MCF 10A (cell line): ENCODE data around the gene APOLD1. TPM values are rescaled to one million over a fixed set of nuclear protein-coding genes. Genes with fewer than 3 reads are reported as not detected.
A peak's percentile ranks its signal among the peaks of the same experiment; 100 is the strongest.
"Not testable (repeated sequence)": the region's sequence is repeated elsewhere in the genome, so short reads cannot be mapped to it uniquely, and the experiment has no call there.

Experiments used
- Bru-seq: library from RNA; stranded (reverse); fragments of 400-500 nt; gene quantifications from one replicate; lab custom pipeline; 2021; lab: Mats Ljungman, UMichigan
- BruChase-seq, 2 experiments: library from RNA; stranded (reverse); fragments of 400-500 nt; gene quantifications; one replicate each; lab custom pipeline; 2021; lab: Mats Ljungman, UMichigan
- BruUV-seq: library from RNA; stranded (reverse); fragments of 400-500 nt; replicated peaks from 2 replicates; lab custom pipeline; 2021; lab: Mats Ljungman, UMichigan
- CTCF ChIA-PET: fragments of 300-600 bp; sonication (Branson Sonifier 250); formaldehyde crosslinking; extraction: SDS; loops from one replicate; lab custom pipeline; 2021; ENCODE audit warnings: antibody characterized with exemption, inconsistent platforms; lab: Yijun Ruan, JAX
- POLR2A ChIA-PET: fragments of 300-600, 350-650 bp; sonication (Branson Sonifier 250); formaldehyde crosslinking; extraction: SDS; loops from one replicate; lab custom pipeline; 2020; ENCODE audit warnings: antibody characterized with exemption, inconsistent platforms; lab: Yijun Ruan, JAX
- DNase-seq: peaks from one replicate; pipeline ENCODE4 v3.0.0-alpha.2; 2018; ENCODE audit not compliant: unreplicated experiment
- H3K27ac Mint-ChIP-seq: one replicate; pipeline ENCODE4 v1.8.0; 2022; ENCODE audit warnings: mild to moderate bottlenecking, low read depth, mixed read lengths; ENCODE audit not compliant: unreplicated experiment
- H3K27me3 Mint-ChIP-seq: one replicate; pipeline ENCODE4 v1.8.0; 2022; ENCODE audit warnings: mixed read lengths; ENCODE audit not compliant: insufficient read depth, unreplicated experiment
- H3K36me3 Mint-ChIP-seq: one replicate; pipeline ENCODE4 v1.8.0; 2022; ENCODE audit warnings: mild to moderate bottlenecking, moderate library complexity, mixed read lengths; ENCODE audit not compliant: insufficient read depth, unreplicated experiment
- H3K4me1 Mint-ChIP-seq: one replicate; pipeline ENCODE4 v1.8.0; 2022; ENCODE audit warnings: mixed read lengths; ENCODE audit not compliant: insufficient read depth, unreplicated experiment
- H3K4me3 Mint-ChIP-seq: one replicate; pipeline ENCODE4 v1.8.0; 2022; ENCODE audit warnings: mild to moderate bottlenecking, moderate library complexity, mixed read lengths; ENCODE audit not compliant: unreplicated experiment
- H3K9me3 Mint-ChIP-seq: one replicate; pipeline ENCODE4 v1.8.0; 2022; ENCODE audit warnings: mixed read lengths; ENCODE audit not compliant: unreplicated experiment
- CTCF ChIP-seq: fragments of 200-600 bp; IDR thresholded peaks from one replicate; pipeline ENCODE4 v1.8.0; 2022; ENCODE audit warnings: antibody characterized with exemption, mild to moderate bottlenecking; ENCODE audit not compliant: unreplicated experiment
- intact Hi-C: fragments of 100-400 bp; cut with micrococcal nuclease; formaldehyde crosslinking; loops from 2 replicates; pipeline ENCODE4 v1.14.1; 2022
- long read RNA-seq: library from polyadenylated mRNA; stranded (forward); transcript quantifications from one replicate; pipeline ENCODE4 v2.0.0, GENCODE V29; 2022
- total RNA-seq: library from RNA; stranded (reverse); gene quantifications from 2 replicates; pipeline ENCODE4 v1.2.3, GENCODE V29; 2022

Gene APOLD1, protein sequence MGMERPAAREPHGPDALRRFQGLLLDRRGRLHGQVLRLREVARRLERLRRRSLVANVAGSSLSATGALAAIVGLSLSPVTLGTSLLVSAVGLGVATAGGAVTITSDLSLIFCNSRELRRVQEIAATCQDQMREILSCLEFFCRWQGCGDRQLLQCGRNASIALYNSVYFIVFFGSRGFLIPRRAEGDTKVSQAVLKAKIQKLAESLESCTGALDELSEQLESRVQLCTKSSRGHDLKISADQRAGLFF
- total RNA-seq (8.0 and 8.2 TPM in 2 replicates), Bru-seq, nascent RNA (percentile 67 among the genes with signal in this experiment), BruChase-seq, experiment 1, labeled RNA remaining after a 6-hour chase (percentile 71 among the genes with signal in this experiment), BruChase-seq, experiment 2, labeled RNA remaining after a 2-hour chase (percentile 72 among the genes with signal in this experiment)
- long read RNA-seq, full-length matches to known transcripts: 22 of 89 reads
- long read RNA-seq, partial matches to known transcripts: 2 of 89 reads
- long read RNA-seq, other reads (novel, unspliced or antisense): 65 of 89 reads

GRCh38 chr12:12784911-12785814, at the start of gene APOLD1:
TSS of gene APOLD1 (plus strand) at chr12:12785659. CDS start at chr12:12785692, 33 bp downstream.
- CTCF ChIA-PET: interaction anchor here (0.6 to 1.2 kb wide), 2 partner anchors 52 to 259 kb away, joined by 4 to 5 read pairs; partner anchors contain the start of gene FAM234B
- intact Hi-C loops: loop anchor here (5.0 kb wide), 2 partner anchors 58 to 437 kb away; no protein-coding TSS in a partner anchor
- no peaks in the 10 kb centered on the region for H3K27me3 Mint-ChIP-seq
- H3K27ac Mint-ChIP-seq: peak within 1 kb of the TSS; percentile 75
- no peaks in the 10 kb centered on the region for H3K36me3 Mint-ChIP-seq
- H3K9me3 Mint-ChIP-seq: no peaks in the 10 kb centered on the region
- H3K4me3 Mint-ChIP-seq: peak within 1 kb of the TSS; percentile 81
- peaks cover 5% of the 10 kb centered on the region for H3K4me1 Mint-ChIP-seq
- POLR2A ChIA-PET: interaction anchor here (1.3 to 6.7 kb wide), 2 partner anchors 58 to 106 kb away, joined by 3 to 48 read pairs; partner anchors contain the start of gene GPRC5A
- TF ChIP-seq CTCF: no peak
- no peak for DNase-seq
- BruUV-seq: no TSS peak

DNA sequence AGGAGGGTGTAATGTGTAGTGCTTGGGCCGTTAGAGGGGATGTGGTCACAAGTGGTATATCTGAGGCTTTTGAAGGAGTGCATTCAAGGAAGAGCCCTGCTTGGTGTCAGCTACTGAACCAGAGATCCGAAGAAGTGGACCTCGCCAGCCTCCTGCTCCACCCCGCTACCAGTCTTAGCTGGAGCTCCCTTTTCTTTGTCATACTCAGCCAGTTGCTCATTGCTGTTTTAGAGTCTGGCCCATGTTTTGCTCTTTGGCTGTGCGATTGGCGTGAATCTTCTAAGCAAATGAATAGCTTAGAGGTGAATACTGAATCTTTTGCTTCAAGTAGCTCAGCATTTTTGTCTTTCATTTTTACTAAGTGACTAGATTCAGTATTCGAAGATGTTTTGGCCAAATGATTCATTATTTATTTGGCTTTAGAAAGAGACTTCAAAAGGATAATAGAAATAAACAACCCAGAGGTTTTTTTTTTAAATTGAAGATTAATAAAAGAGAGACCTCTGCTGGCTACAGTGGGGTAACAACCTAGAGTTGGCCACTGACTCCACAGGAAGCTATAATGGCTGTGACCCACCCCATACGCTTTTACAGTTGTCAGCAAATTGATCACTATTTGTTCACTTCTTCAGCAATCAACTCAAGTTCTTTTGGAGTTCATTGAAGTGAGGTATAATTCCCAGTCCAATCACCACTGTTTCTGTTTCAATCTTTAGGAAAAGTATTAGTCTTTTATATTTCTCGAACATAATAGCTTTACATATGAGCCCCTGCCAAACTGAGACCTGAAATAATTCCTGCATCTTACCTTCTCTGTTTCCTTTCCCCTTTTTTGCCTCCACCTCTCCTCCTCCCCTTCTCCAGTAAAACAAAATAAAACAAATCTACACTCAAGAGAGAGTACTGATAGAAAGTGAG, 48.4 kb upstream of the APOLD1 start:
- Mint-ChIP-seq H3K27ac (peak overlapping the region; percentile 71), H3K4me1 (peaks cover 24% of the 10 kb centered on the region), H3K36me3 (no peaks in the 10 kb centered on the region), H3K9me3 (no peaks in the 10 kb centered on the region), H3K4me3 (no peak overlapping the region), H3K27me3 (no peaks in the 10 kb centered on the region)
- peak; percentile 52 for TF ChIP-seq CTCF
- ChIA-PET CTCF (interaction anchor here (0.5 to 3.5 kb wide), 59 partner anchors 9 to 1664 kb away, joined by 3 to 42 read pairs (median 4); partner anchors contain the start of gene BORCS5), POLR2A (interaction anchor here (0.6 to 5.8 kb wide), 11 partner anchors 13 to 365 kb away, joined by 3 to 122 read pairs (median 4); partner anchors contain the start of gene CDKN1B)
- BruUV-seq: no TSS peak
- intact Hi-C loops: loop anchor here (1.0 kb wide), 1 partner anchor 361 kb away; no protein-coding TSS in a partner anchor
- DNase-seq: peak; percentile 55

- ChIA-PET CTCF (interaction anchor here (0.7 to 3.5 kb wide), 13 partner anchors 8 to 408 kb away, joined by 3 to 42 read pairs (median 5); no protein-coding TSS in a partner anchor), POLR2A (interaction anchor here (4.0 to 5.8 kb wide), 2 partner anchors 14 to 21 kb away, joined by 35 to 122 read pairs; partner anchors contain the start of gene CDKN1B)
- intact Hi-C loops, H3K27ac Mint-ChIP-seq, H3K27me3 Mint-ChIP-seq, DNase-seq, H3K9me3 Mint-ChIP-seq, H3K4me3 Mint-ChIP-seq, BruUV-seq, H3K36me3 Mint-ChIP-seq: not testable (repeated sequence)
- H3K4me1 Mint-ChIP-seq: peaks cover 24% of the 10 kb centered on the region
These were observed 47.3 kb upstream of the APOLD1 start for GRCh38 chr12:12738152-12738551.
